ENCODE results near the gene GP1BB.
"Not testable (repeated sequence)": the region's sequence is repeated elsewhere in the genome, so short reads cannot be mapped to it uniquely, and the experiment has no call there.

GP1BB gene

GRCh38 chr22:19723232-19723982, at the start of gene GP1BB:
GP1BB (plus strand) TSS chr22:19723539; CDS start chr22:19723570, 31 bp downstream.
- DNase-seq = peak in 1 of 2 donors; percentile 51

- no peak for DNase-seq
Measured at GRCh38 chr22:19673660-19674059, 49.7 kb upstream of the GP1BB start.

GRCh38 chr22:19674129-19674928, 49.0 kb upstream of the GP1BB start:
- no peak for DNase-seq

- DNase-seq = no peak
Measured at GRCh38 chr22:19674929-19675253, 48.4 kb upstream of the GP1BB start.

- DNase-seq = no peak
Measured at GRCh38 chr22:19675428-19675827, 47.9 kb upstream of the GP1BB start.

- not testable (repeated sequence) for DNase-seq
Measured at GRCh38 chr22:19676437-19676836, 46.9 kb upstream of the GP1BB start.

- DNase-seq = no peak
Measured at GRCh38 chr22:19678949-19679521, 44.3 kb upstream of the GP1BB start.

- DNase-seq = peak; percentile 67 to 68
Measured at GRCh38 chr22:19679522-19680101, 43.7 kb upstream of the GP1BB start.

- DNase-seq = no peak
Measured at GRCh38 chr22:19680287-19680881, 43.0 kb upstream of the GP1BB start.

GRCh38 chr22:19680911-19681862, 42.2 kb upstream of the GP1BB start:
- DNase-seq = no peak

- no peak for DNase-seq
Measured at GRCh38 chr22:19681863-19682245, 41.5 kb upstream of the GP1BB start.

- no peak for DNase-seq
Measured at GRCh38 chr22:19686946-19687345, 36.4 kb upstream of the GP1BB start.

GRCh38 chr22:19687561-19688300, 35.6 kb upstream of the GP1BB start:
- no peak for DNase-seq

- DNase-seq = no peak
Measured at GRCh38 chr22:19688301-19689290, 34.7 kb upstream of the GP1BB start.

GRCh38 chr22:19689408-19689807, 33.9 kb upstream of the GP1BB start:
- no peak for DNase-seq

GRCh38 chr22:19691007-19691720, 32.2 kb upstream of the GP1BB start:
- no peak for DNase-seq

GRCh38 chr22:19691721-19692341, 31.5 kb upstream of the GP1BB start:
- no peak for DNase-seq

GRCh38 chr22:19693581-19693980, 29.8 kb upstream of the GP1BB start:
- DNase-seq = no peak

All from stimulated activated CD4-positive, alpha-beta T cell treated with anti-CD3 and anti-CD28 coated beads, Interleukin-2, amount 100 ng/mL, for 24 hours (primary cell).